Tibial nerve (tissue), 4 donors: Measurements from ENCODE around the gene CAMKK2.

Experiments used
- EP300 ChIP-seq, 2 donors: sonication (generic); formaldehyde crosslinking; IDR thresholded peaks; one replicate each; pipeline ENCODE4 v1.6.1; 2017; ENCODE audit warnings: antibody characterized with exemption in 2 of 2, mild to moderate bottlenecking in 1 of 2
- POLR2A ChIP-seq, 2 donors: fragments of 450-650 bp; IDR thresholded peaks; one replicate each; pipeline ENCODE4 v1.6.1; 2017; ENCODE audit warnings: antibody characterized with exemption in 2 of 2, mild to moderate bottlenecking in 2 of 2, moderate library complexity in 2 of 2
- TF ChIP-seq, protein P1 (sequence below), 5 experiments: fragments of 200-600 bp in 3 of 5; fragments of 450-650 bp in 2 of 5; sonication (generic) in 3 of 5; IDR thresholded peaks; one replicate each; pipeline ENCODE4 v1.5.1; 2016 to 2019; ENCODE audit warnings: antibody characterized with exemption in 5 of 5, mild to moderate bottlenecking in 3 of 5, moderate library complexity in 2 of 5

DNA sequence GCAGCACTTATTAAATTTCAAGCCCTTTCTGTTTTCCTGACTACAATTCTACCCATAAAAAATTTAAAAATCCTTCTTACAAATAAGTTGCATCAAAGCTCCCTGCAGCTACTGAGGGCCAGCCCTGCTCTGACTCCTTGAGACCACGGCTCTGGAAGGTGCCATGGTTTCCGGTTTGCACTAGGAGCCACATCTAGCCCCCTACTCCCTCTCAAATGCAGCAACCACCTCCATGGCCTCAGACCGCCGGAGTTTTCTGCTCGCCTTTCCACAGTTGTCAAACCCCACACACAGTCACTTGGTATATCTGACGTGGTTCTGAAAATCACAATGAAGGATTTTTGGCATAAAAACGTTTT, 56.5 kb downstream of the CAMKK2 start:
- TF ChIP-seq, protein P1, sequence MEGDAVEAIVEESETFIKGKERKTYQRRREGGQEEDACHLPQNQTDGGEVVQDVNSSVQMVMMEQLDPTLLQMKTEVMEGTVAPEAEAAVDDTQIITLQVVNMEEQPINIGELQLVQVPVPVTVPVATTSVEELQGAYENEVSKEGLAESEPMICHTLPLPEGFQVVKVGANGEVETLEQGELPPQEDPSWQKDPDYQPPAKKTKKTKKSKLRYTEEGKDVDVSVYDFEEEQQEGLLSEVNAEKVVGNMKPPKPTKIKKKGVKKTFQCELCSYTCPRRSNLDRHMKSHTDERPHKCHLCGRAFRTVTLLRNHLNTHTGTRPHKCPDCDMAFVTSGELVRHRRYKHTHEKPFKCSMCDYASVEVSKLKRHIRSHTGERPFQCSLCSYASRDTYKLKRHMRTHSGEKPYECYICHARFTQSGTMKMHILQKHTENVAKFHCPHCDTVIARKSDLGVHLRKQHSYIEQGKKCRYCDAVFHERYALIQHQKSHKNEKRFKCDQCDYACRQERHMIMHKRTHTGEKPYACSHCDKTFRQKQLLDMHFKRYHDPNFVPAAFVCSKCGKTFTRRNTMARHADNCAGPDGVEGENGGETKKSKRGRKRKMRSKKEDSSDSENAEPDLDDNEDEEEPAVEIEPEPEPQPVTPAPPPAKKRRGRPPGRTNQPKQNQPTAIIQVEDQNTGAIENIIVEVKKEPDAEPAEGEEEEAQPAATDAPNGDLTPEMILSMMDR (IDR thresholded peaks at IDR 0.05) = no peak
- TF ChIP-seq POLR2A (IDR thresholded peaks at IDR 0.05) (no peak), EP300 (IDR thresholded peaks at IDR 0.05) (no peak)
